Thyroid gland (tissue), 4 donors: ENCODE results near the gene C1orf35.

Source experiments
- POLR2A ChIP-seq, 2 donors: fragments of 450-650 bp; IDR thresholded peaks; one replicate each; pipeline ENCODE4 v1.6.1; 2017; ENCODE audit warnings: antibody characterized with exemption in 2 of 2, mild to moderate bottlenecking in 2 of 2, moderate library complexity in 1 of 2
- TF ChIP-seq, protein P1 (sequence below), 6 experiments: fragments of 200-600 bp in 3 of 6; fragments of 450-650 bp in 3 of 6; sonication (generic) in 3 of 6; IDR thresholded peaks; one replicate each; pipeline ENCODE4 v1.5.1; 2016 to 2019; ENCODE audit warnings: antibody characterized with exemption in 6 of 6, mild to moderate bottlenecking in 2 of 6, inconsistent platforms in 1 of 6, moderate library complexity in 1 of 6

DNA sequence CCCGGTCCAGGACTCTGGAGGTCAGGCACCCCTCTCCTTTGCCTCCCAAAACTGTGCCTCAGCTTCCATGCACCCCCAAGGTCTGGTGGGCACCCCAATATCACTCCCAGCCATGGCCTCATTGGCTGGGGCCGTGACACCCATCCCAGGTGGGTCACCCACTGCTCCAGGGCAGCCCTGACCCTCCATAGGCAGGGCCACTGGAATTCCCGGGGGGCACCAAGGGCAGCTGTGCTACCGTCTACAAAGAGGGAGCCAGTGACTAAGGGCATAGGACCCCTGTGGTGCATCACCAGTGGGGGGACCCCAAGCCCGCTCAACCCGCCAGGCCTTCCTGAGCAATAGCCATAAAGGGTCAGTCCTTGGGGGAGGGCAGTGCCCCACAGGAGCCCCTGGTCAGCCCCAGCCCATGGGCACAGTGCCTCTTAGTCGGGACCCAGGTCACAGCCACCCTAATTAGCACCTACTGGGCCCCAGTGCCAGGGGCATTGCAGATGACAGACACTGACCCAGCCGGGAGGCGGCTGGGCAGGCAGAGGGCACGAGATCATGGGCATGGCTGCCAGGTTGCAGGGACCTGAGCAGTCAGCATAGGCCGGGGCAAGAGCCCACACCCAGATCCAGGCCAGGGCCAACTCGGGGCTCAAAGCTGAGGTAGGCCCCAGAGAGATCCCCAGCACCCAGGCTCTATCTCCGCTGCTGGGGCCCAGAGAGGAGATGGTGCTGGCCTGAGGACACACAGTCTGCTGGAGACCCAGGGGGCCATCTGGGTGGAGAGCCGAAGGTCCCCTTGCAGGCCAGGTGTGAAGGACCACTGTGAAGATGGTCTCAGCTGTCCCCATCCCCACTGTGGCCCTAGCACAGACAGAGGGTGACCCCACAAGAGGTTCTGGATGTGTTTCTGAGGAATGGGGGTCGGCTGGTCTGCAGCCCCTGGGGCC is 39.6 kb downstream of the C1orf35 start:
- no peak for TF ChIP-seq POLR2A (IDR thresholded peaks at IDR 0.05)
- TF ChIP-seq, protein P1, sequence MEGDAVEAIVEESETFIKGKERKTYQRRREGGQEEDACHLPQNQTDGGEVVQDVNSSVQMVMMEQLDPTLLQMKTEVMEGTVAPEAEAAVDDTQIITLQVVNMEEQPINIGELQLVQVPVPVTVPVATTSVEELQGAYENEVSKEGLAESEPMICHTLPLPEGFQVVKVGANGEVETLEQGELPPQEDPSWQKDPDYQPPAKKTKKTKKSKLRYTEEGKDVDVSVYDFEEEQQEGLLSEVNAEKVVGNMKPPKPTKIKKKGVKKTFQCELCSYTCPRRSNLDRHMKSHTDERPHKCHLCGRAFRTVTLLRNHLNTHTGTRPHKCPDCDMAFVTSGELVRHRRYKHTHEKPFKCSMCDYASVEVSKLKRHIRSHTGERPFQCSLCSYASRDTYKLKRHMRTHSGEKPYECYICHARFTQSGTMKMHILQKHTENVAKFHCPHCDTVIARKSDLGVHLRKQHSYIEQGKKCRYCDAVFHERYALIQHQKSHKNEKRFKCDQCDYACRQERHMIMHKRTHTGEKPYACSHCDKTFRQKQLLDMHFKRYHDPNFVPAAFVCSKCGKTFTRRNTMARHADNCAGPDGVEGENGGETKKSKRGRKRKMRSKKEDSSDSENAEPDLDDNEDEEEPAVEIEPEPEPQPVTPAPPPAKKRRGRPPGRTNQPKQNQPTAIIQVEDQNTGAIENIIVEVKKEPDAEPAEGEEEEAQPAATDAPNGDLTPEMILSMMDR (IDR thresholded peaks at IDR 0.05): no peak
